Activated naive CD8-positive, alpha-beta T cell treated with anti-CD3 and anti-CD28 coated beads, Interleukin-2, amount 10 ng/mL, durations not matched to agents 7 days and 5 days (primary cell): ENCODE measurements around the gene DOCK1. TPM values are rescaled to one million over a fixed set of nuclear protein-coding genes. Genes with fewer than 3 reads are reported as not detected.

ENCODE experiments used
- ATAC-seq: fragments of 150-1000 bp; cut with Tn5 transposase; one replicate; pipeline ENCODE4 v1.10.0; 2021; ENCODE audit warnings: low read depth, moderate library complexity
- POLR2A ChIA-PET: fragments of 350-600 bp; sonication (Branson Sonifier 250); formaldehyde crosslinking; loops from one replicate; lab custom pipeline; 2021; ENCODE audit warnings: antibody characterized with exemption; lab: Charles Lee
- DNase-seq: peaks from one replicate; pipeline ENCODE4 v3.0.0; 2021
- H3K27ac Mint-ChIP-seq: one replicate; pipeline ENCODE4 v1.8.0; 2022; ENCODE audit warnings: mild to moderate bottlenecking, mixed read lengths
- H3K27me3 Mint-ChIP-seq: one replicate; pipeline ENCODE4 v1.8.0; 2022; ENCODE audit warnings: mild to moderate bottlenecking, moderate library complexity, mixed read lengths
- H3K36me3 Mint-ChIP-seq: one replicate; pipeline ENCODE4 v1.8.0; 2021; ENCODE audit warnings: mild to moderate bottlenecking, mixed read lengths
- H3K4me1 Mint-ChIP-seq: one replicate; pipeline ENCODE4 v1.8.0; 2021; ENCODE audit warnings: mixed read lengths
- H3K4me3 Mint-ChIP-seq: one replicate; pipeline ENCODE4 v1.8.0; 2022; ENCODE audit warnings: mild to moderate bottlenecking, moderate library complexity, mixed read lengths
- H3K9me3 Mint-ChIP-seq: one replicate; pipeline ENCODE4 v1.8.0; 2021; ENCODE audit warnings: mixed read lengths
- total RNA-seq, 2 experiments: library from RNA; stranded (reverse); gene quantifications; one replicate each; pipeline ENCODE4 v1.2.3, GENCODE V29; 2021

The DOCK1 gene
- total RNA-seq, 2 experiments from 2014 or later = 0.06 to 0.14 TPM

DNA sequence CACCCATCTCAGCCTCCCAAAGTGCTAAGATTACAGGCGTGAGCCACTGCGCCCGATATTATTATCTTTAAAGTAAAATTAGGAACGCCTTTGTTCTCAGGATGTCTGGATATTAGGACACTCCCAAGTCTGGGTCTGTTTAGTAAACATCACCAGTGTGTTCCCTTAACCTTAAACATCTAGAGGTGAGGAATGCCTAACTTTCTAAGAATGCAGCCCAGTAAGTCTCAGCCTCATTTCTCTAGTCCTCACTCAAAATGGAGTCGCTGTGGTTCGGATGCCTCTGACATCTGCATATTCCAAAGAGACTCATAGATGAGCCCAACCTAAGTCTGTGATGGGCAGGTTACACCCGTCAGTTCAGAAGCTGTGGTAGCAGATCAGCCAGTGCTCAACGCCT, 295.4 kb downstream of the DOCK1 start:
- POLR2A ChIA-PET = no interaction called here

DNA sequence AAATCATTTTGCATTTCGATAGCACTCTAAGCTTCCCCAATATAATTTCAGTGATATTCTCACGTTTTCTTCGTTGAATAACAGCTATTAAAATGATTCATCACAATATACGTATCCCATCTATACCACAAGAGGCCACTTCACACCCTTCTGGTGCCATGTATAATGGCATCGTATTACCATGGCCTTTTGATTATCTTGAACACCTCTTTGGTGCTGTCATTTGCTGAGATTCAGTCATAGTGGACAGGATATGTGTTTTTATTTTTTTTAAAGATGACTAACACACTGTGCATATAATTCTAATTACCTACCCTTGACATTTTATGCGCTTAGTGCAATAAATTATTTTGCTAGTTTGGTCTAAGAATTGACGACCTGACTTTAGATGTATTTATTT, 297.8 kb downstream of the DOCK1 start:
- POLR2A ChIA-PET = no interaction called here
- Mint-ChIP-seq H3K4me3 (no peak overlapping the region), H3K4me1 (no peaks in the 10 kb centered on the region), H3K27me3 (peaks cover 3% of the 10 kb centered on the region), H3K27ac (no peak overlapping the region), H3K9me3 (no peaks in the 10 kb centered on the region), H3K36me3 (no peaks in the 10 kb centered on the region)
- ATAC-seq (no peak), DNase-seq (no peak)

More for the DNA sequence above, 295.4 kb downstream of the DOCK1 start:
- DNase-seq = no peak
- ATAC-seq = no peak
- Mint-ChIP-seq H3K4me3 (no peak overlapping the region), H3K9me3 (no peaks in the 10 kb centered on the region), H3K4me1 (no peaks in the 10 kb centered on the region), H3K27ac (no peak overlapping the region), H3K27me3 (peaks cover 16% of the 10 kb centered on the region), H3K36me3 (no peaks in the 10 kb centered on the region)

DNA sequence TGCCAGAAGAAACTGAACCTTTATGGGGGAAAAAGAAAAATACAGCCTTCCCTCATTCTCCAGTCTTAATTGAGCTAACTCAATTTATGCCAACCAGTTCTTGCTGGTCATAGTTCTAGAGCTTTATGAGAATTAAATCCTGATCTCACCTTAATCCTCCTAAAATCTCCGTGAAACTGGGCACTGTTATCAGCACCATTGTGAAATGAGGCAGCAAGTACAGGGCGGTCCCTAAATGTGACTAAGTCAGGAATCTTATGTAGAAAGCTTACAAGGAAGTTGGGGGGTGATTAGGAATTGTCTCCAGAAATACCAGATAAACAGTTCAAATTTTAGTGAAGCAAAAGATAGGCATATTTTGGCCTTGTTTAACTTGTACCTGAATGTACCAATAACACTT, 301.9 kb downstream of the DOCK1 start:
- H3K4me1 Mint-ChIP-seq = no peaks in the 10 kb centered on the region
- H3K4me3 Mint-ChIP-seq = no peak overlapping the region
- DNase-seq (no peak), ATAC-seq (no peak)
- no peak overlapping the region for H3K27ac Mint-ChIP-seq
- POLR2A ChIA-PET = no interaction called here
- H3K27me3 Mint-ChIP-seq = no peaks in the 10 kb centered on the region
- no peaks in the 10 kb centered on the region for H3K36me3 Mint-ChIP-seq
- H3K9me3 Mint-ChIP-seq = no peaks in the 10 kb centered on the region

DNA sequence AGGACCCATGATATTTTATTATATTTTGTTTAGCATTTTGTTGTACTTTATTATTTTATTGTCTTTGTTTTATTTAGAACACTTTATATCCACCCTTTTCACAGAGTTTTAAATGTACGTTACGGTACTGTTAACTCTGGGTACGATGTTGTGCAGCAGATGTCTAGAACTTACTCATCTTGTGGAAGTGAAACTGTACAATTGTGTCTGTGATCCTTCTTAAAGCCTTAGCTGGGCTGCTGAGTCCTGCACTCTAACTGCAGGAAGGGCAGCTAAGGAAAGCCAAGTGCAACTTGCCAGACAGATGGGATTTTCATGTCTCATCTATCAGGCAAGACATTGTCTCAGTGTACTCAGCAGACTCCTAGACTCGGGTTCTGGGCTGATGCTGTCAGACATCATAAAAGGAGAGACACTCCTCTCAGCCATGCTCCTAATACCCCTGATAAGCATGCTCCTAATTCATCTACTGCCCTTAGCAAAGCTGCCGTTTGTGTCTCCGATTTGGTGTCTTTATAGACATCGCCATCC, 305.8 kb downstream of the DOCK1 start:
- H3K4me1 Mint-ChIP-seq = no peaks in the 10 kb centered on the region
- H3K36me3 Mint-ChIP-seq = no peaks in the 10 kb centered on the region
- POLR2A ChIA-PET = no interaction called here
- H3K4me3 Mint-ChIP-seq = no peak overlapping the region
- no peak for DNase-seq
- H3K27me3 Mint-ChIP-seq = no peaks in the 10 kb centered on the region
- ATAC-seq = no peak
- H3K27ac Mint-ChIP-seq = no peak overlapping the region
- no peaks in the 10 kb centered on the region for H3K9me3 Mint-ChIP-seq

DNA sequence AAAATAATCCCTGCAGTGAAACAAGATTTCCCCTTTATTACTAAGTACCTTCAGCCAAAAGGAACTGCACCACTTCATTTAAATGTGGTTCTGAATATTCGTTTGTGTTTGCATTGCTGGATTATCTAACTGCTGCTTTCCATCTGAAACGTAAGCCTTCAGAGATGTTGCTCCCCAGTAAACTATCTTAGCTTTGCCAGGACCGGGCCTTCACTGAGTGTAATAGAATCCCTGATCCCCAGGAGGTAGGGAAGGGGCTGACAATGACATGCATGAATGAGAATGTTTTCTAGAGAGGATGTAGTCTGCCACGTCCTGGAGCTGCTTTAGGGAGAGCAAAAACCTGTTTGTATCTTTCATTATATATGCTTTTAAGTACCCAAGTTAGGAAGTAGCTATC, 310.6 kb downstream of the DOCK1 start:
- Mint-ChIP-seq H3K9me3 (no peaks in the 10 kb centered on the region), H3K27me3 (no peaks in the 10 kb centered on the region), H3K27ac (no peak overlapping the region), H3K4me1 (no peaks in the 10 kb centered on the region), H3K36me3 (no peaks in the 10 kb centered on the region), H3K4me3 (no peak overlapping the region)
- POLR2A ChIA-PET = no interaction called here
- ATAC-seq = no peak
- no peak for DNase-seq

DNA sequence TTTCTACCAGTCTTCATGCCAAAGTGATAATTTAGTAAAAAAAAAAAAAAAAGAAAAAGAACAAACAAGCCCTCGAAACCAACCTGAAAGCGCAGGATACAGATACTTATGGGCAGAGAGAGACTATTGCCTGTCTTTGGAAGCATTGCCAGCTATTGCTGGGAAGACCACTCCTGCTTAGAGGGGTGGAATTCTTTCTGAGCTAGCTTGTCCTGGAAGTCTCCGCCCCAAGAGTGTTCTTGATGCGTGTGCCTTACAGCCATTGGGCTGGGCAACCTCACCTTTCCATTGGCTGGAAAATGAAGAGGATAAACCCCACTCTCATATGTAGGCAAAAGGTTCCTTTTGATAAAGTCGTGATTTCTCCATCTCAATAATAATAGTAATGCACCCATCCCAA, 311.0 kb downstream of the DOCK1 start:
- H3K27me3 Mint-ChIP-seq = no peaks in the 10 kb centered on the region
- POLR2A ChIA-PET = no interaction called here
- H3K4me3 Mint-ChIP-seq = no peak overlapping the region
- no peaks in the 10 kb centered on the region for H3K9me3 Mint-ChIP-seq
- no peak for DNase-seq
- ATAC-seq = no peak
- no peak overlapping the region for H3K27ac Mint-ChIP-seq
- no peaks in the 10 kb centered on the region for H3K36me3 Mint-ChIP-seq
- H3K4me1 Mint-ChIP-seq = no peaks in the 10 kb centered on the region

DNA sequence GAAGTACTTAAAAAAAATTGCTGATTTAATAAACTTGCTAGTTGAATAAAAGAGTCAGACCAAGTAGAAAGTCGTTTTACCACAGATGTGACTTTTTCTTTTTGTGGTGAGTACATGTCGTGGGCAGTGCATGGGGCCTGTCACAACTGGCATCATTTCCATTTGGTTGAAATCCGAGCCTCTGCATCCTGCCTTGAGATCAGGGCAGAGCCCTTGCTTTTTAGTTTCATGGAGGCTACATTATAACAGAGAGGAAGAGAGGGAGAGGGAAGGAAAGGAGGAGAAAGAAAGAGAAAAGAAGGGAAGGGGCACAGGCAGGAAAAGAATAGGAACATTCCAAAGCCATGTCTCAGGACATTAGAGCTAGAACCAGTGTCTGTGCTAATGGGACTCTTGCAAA, 311.6 kb downstream of the DOCK1 start:
- Mint-ChIP-seq H3K36me3 (no peaks in the 10 kb centered on the region), H3K4me3 (no peak overlapping the region), H3K27ac (no peak overlapping the region), H3K9me3 (no peaks in the 10 kb centered on the region), H3K27me3 (no peaks in the 10 kb centered on the region), H3K4me1 (no peaks in the 10 kb centered on the region)
- ATAC-seq (no peak), DNase-seq (no peak)
- POLR2A ChIA-PET = no interaction called here

DNA sequence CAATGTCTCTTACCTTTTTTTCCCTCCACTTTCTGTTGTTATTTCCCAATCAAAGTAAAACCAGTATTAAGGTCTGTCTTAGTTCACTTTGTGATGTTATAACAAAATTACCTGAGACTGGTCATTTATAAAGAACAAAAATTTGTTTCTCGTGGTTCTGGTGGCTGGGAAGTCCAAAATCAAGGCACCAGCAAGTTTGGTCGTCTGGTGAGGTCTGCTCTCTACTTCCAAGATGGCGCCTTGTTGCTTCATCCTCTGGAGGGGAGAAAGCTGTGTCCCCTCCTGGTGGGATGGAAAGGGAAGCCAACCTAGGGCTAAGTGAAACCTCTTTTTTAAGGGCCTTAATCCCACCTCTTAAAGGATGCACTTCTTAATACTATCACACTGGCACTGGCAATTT, 313.4 kb downstream of the DOCK1 start:
- H3K27ac Mint-ChIP-seq = no peak overlapping the region
- no peak for DNase-seq
- POLR2A ChIA-PET = no interaction called here
- ATAC-seq = no peak
- H3K36me3 Mint-ChIP-seq = no peaks in the 10 kb centered on the region
- no peak overlapping the region for H3K4me3 Mint-ChIP-seq
- H3K4me1 Mint-ChIP-seq = no peaks in the 10 kb centered on the region
- H3K27me3 Mint-ChIP-seq = peaks cover 2% of the 10 kb centered on the region
- H3K9me3 Mint-ChIP-seq = no peaks in the 10 kb centered on the region

DNA sequence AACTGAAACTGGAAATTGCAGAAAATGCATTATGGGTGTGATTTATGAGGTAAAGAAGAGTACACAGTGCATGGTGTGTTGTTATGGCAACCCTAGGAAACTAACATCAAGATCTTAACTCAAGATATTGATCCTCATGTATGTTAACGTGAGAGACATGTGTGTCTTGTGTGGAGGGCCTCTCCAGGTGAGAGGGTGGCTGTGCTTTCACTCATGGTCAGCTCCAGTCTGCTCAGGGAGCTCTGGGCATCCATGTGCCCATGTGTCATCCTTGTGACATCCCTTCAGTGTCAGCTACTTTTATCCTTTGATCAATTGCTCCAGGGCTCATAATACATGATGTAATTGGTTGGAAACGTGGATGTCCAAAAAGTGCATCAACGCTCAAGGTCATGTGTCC, 316.1 kb downstream of the DOCK1 start:
- POLR2A ChIA-PET = no interaction called here
- Mint-ChIP-seq H3K4me3 (no peak overlapping the region), H3K27ac (no peak overlapping the region), H3K4me1 (no peaks in the 10 kb centered on the region), H3K36me3 (no peaks in the 10 kb centered on the region), H3K27me3 (peaks cover 2% of the 10 kb centered on the region), H3K9me3 (no peaks in the 10 kb centered on the region)
- no peak for DNase-seq
- no peak for ATAC-seq

DNA sequence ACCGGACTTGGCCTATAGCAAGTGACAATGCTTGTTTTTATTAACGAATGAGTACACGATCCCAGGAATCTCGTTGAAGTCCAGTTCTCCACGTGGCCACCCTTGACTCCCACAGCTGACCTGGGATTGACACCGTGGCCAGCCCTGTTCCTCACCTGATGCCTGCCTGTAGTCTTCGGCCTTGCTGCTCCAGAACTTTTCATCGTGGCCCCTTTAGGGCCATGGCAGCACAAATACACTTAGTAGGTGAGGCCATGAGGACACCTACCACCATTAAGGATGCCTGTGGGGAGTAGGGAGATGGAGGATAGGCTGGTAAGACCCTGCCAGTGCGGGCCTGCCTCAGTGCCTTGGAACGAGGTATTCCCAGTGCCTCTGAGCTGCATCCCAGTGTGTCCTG, 321.8 kb downstream of the DOCK1 start:
- POLR2A ChIA-PET = no interaction called here
- H3K27ac Mint-ChIP-seq = no peak overlapping the region
- no peak overlapping the region for H3K4me3 Mint-ChIP-seq
- no peaks in the 10 kb centered on the region for H3K9me3 Mint-ChIP-seq
- ATAC-seq (no peak), DNase-seq (no peak)
- H3K27me3 Mint-ChIP-seq = peaks cover 2% of the 10 kb centered on the region
- no peaks in the 10 kb centered on the region for H3K4me1 Mint-ChIP-seq
- H3K36me3 Mint-ChIP-seq = no peaks in the 10 kb centered on the region

DNA sequence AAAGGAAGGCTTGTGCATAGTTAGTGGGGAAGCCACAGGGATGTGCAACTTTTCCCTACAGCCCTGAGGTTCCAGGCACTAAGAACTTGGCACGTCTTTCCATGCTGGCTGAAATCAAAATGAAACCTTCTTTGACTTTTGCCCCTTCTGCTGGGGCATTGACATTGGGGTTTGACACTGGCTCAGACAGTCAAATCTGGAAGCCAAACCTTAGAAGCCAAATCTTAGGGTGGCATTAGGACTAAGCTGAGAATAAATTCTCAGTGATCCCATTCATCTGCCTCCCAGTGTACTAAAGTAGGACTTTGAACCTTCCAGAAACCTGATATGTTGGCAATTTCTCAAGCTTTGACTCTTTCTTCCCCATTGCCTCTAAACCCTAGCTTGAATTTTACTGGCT, 322.4 kb downstream of the DOCK1 start:
- DNase-seq = no peak
- no peaks in the 10 kb centered on the region for H3K36me3 Mint-ChIP-seq
- H3K27ac Mint-ChIP-seq = no peak overlapping the region
- ATAC-seq = no peak
- POLR2A ChIA-PET = no interaction called here
- H3K9me3 Mint-ChIP-seq = no peaks in the 10 kb centered on the region
- H3K27me3 Mint-ChIP-seq = peaks cover 2% of the 10 kb centered on the region
- no peak overlapping the region for H3K4me3 Mint-ChIP-seq
- H3K4me1 Mint-ChIP-seq = no peaks in the 10 kb centered on the region

DNA sequence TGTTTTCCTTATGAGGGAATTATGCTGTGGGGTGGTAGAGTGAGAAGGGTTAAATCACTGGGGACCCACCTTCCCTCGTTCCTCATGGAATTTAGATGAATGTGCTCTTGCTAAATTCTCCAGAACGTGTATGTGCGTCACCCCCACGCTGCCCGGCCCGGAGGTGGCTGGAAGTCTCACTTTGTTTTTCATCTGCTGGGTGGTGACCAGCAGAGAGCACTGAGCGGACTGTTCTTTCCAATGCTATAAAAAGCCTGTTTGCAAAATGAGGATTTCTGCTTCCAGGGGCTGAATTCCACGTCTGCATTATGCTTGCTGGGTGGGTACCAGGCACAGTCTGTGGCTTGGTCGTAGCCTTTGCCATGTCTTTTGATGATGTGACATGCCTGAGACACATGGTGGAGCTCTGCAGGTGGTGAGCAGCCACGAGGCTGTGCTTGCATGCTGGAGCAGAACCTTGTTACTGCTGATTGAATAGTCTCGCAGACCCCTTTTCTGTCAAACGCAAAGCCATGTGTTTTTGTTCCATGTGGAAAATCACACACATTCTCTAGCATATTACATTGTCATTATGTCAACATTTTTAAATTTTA, 323.1 kb downstream of the DOCK1 start:
- Mint-ChIP-seq H3K27ac (no peak overlapping the region), H3K9me3 (no peaks in the 10 kb centered on the region)
- no peak for ATAC-seq

DNA sequence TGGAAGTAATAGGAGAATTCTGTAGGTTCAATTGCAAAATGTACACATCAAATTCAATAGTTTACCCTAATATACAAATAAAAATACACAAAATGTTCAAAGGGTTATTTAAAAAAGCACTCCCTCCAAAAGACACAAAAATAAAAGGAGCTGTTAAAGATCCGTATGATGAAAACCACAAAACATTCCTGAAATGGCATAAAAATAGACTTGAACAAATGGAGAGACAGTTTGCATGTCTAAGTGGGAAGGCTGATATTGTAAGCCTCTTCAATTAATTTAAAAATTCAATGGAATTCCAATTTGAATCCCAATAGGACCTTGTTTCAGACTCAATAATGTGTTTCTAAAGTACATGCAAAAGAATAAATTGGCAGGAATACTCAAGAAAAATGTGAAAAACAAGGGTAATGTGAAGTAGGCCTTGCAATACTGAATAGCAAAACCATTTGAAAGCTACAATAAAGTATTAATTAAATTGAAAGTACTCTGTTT, 329.1 kb downstream of the DOCK1 start:
- H3K27me3 Mint-ChIP-seq = no peaks in the 10 kb centered on the region
- H3K4me1 Mint-ChIP-seq = no peaks in the 10 kb centered on the region
- DNase-seq (no peak), ATAC-seq (no peak)
- H3K36me3 Mint-ChIP-seq = no peaks in the 10 kb centered on the region
- H3K27ac Mint-ChIP-seq = no peak overlapping the region
- no peak overlapping the region for H3K4me3 Mint-ChIP-seq
- H3K9me3 Mint-ChIP-seq = no peaks in the 10 kb centered on the region
- POLR2A ChIA-PET = no interaction called here

More for the DNA sequence above, 323.1 kb downstream of the DOCK1 start:
- peaks cover 2% of the 10 kb centered on the region for H3K27me3 Mint-ChIP-seq
- H3K4me1 Mint-ChIP-seq = no peaks in the 10 kb centered on the region
- no peak overlapping the region for H3K4me3 Mint-ChIP-seq
- DNase-seq = no peak
- no peaks in the 10 kb centered on the region for H3K36me3 Mint-ChIP-seq
- POLR2A ChIA-PET = no interaction called here

DNA sequence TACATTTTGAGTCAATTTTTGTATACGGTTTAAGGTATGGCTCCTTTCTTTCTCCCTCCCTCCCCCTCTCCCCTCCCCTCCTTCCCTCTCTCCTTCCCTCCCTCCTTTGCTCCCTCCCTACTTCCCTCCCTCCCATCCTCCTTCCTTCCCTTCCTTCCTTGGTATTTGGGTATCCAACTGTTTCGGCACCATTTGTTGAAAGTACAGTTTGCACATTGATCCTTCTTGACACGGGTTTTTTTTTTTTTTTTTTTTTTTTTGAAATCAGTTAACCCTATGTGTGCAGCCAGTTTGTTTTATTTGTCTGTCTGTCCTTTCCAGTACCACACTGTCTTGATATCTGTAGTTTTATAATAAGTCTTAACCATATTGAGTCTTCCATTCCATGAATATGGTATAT, 331.0 kb downstream of the DOCK1 start:
- Mint-ChIP-seq H3K27ac (no peak overlapping the region), H3K4me3 (no peak overlapping the region), H3K9me3 (no peaks in the 10 kb centered on the region), H3K27me3 (peaks cover under 1% of the 10 kb centered on the region), H3K36me3 (no peaks in the 10 kb centered on the region), H3K4me1 (no peaks in the 10 kb centered on the region)
- ATAC-seq = no peak
- no peak for DNase-seq
- POLR2A ChIA-PET = no interaction called here
